ENCODE measurements around the gene TOX2.

Gene TOX2

GRCh38 chr20:43977962-43978361 is 63.3 kb downstream of the TOX2 start:
- DNase-seq (ENCODE audit: low read depth): no peak

- DNase-seq (ENCODE audit: low read depth): no peak
These were observed 65.0 kb downstream of the TOX2 start for GRCh38 chr20:43979576-43980105.

- no peak for DNase-seq (ENCODE audit: low read depth)
These were observed 66.9 kb downstream of the TOX2 start for GRCh38 chr20:43981540-43981939.

GRCh38 chr20:43982016-43982415 is 67.4 kb downstream of the TOX2 start:
- DNase-seq (ENCODE audit: low read depth): no peak

GRCh38 chr20:43982886-43983285 is 68.2 kb downstream of the TOX2 start:
- DNase-seq (ENCODE audit: low read depth): no peak

- DNase-seq (ENCODE audit: low read depth): no peak
These were observed 68.7 kb downstream of the TOX2 start for GRCh38 chr20:43983359-43983758.

GRCh38 chr20:43983904-43984361 is 69.3 kb downstream of the TOX2 start:
- DNase-seq (ENCODE audit: low read depth): no peak

- DNase-seq (ENCODE audit: low read depth): no peak
These were observed 69.9 kb downstream of the TOX2 start for GRCh38 chr20:43984587-43984986.

- no peak for DNase-seq (ENCODE audit: low read depth)
These were observed 70.5 kb downstream of the TOX2 start for GRCh38 chr20:43985121-43985520.

- no peak for DNase-seq (ENCODE audit: low read depth)
These were observed 71.1 kb downstream of the TOX2 start for GRCh38 chr20:43985608-43986316.

GRCh38 chr20:43987018-43987417 is 72.4 kb downstream of the TOX2 start:
- no peak for DNase-seq (ENCODE audit: low read depth)

- DNase-seq (ENCODE audit: low read depth): no peak
These were observed 72.9 kb downstream of the TOX2 start for GRCh38 chr20:43987531-43987930.

- no peak for DNase-seq (ENCODE audit: low read depth)
These were observed 73.8 kb downstream of the TOX2 start for GRCh38 chr20:43988451-43988850.

- DNase-seq (ENCODE audit: low read depth): no peak
These were observed 74.2 kb downstream of the TOX2 start for GRCh38 chr20:43988867-43989266.

- DNase-seq (ENCODE audit: low read depth): no peak
These were observed 76.6 kb downstream of the TOX2 start for GRCh38 chr20:43991261-43991660.

GRCh38 chr20:43991982-43992381 is 77.3 kb downstream of the TOX2 start:
- no peak for DNase-seq (ENCODE audit: low read depth)

- no peak for DNase-seq (ENCODE audit: low read depth)
These were observed 78.2 kb downstream of the TOX2 start for GRCh38 chr20:43992885-43993284.

GRCh38 chr20:43993560-43993959 is 78.9 kb downstream of the TOX2 start:
- DNase-seq (ENCODE audit: low read depth): no peak

GRCh38 chr20:43994486-43995100 is 79.9 kb downstream of the TOX2 start:
- no peak for DNase-seq (ENCODE audit: low read depth)

GRCh38 chr20:43995645-43996044 is 81.0 kb downstream of the TOX2 start:
- DNase-seq (ENCODE audit: low read depth): no peak

- DNase-seq (ENCODE audit: low read depth): no peak
These were observed 81.7 kb downstream of the TOX2 start for GRCh38 chr20:43996240-43996930.

GRCh38 chr20:43999848-44000247 is 85.2 kb downstream of the TOX2 start:
- DNase-seq (ENCODE audit: low read depth): no peak

Measured in stimulated activated CD4-positive, alpha-beta T cell treated with anti-CD3 and anti-CD28 coated beads, Interleukin-2, amount 100 ng/mL, for 4 hours (primary cell).